CD4-positive, alpha-beta memory T cell (primary cell): ENCODE results near the gene APBA3. TPM values are rescaled to one million over a fixed set of nuclear protein-coding genes. Genes with fewer than 3 reads are reported as not detected.

Experiments
- CTCF ChIA-PET: fragments of 350-600 bp; sonication (Branson Sonifier 250); formaldehyde crosslinking; loops from one replicate; lab custom pipeline; 2021; ENCODE audit warnings: inconsistent platforms; ENCODE audit not compliant: partially characterized antibody; lab: Charles Lee
- POLR2A ChIA-PET: fragments of 350-600 bp; sonication (Branson Sonifier 250); formaldehyde crosslinking; loops from one replicate; lab custom pipeline; 2021; ENCODE audit not compliant: partially characterized antibody; lab: Charles Lee
- DNase-seq, 5 donors: peaks; one replicate each; pipeline versions ENCODE4 v3.0.0 to v3.0.0-alpha.2; 2020 to 2022; ENCODE audit warnings: mixed read lengths in 1 of 5
- H3K27ac ChIP-seq: one replicate; pipeline ENCODE4 v1.7.0; 2013; ENCODE audit warnings: low read depth, low read length
- H3K27me3 ChIP-seq: 2 replicates; pipeline ENCODE4 v1.7.0; 2013; ENCODE audit warnings: mild to moderate bottlenecking, low read length, moderate library complexity; ENCODE audit not compliant: insufficient read depth
- H3K36me3 ChIP-seq: 2 replicates; pipeline ENCODE4 v1.7.0; 2013; ENCODE audit warnings: mild to moderate bottlenecking, low read length, moderate library complexity; ENCODE audit not compliant: insufficient read depth
- H3K4me1 ChIP-seq: 2 replicates; pipeline ENCODE4 v1.7.0; 2013; ENCODE audit warnings: mild to moderate bottlenecking, low read length, moderate library complexity; ENCODE audit not compliant: insufficient read depth
- H3K4me3 ChIP-seq, 2 donors: one replicate each; pipeline ENCODE4 v1.7.0; 2013; ENCODE audit warnings: low read length in 2 of 2, mild to moderate bottlenecking in 1 of 2
- H3K9me3 ChIP-seq, 2 donors: one replicate each; pipeline ENCODE4 v1.7.0; 2013; ENCODE audit warnings: low read length in 2 of 2, control low read depth in 1 of 2; ENCODE audit not compliant: control insufficient read depth in 1 of 2
- H3K27ac Mint-ChIP-seq, 7 donors: one replicate each; pipeline ENCODE4 v1.8.0; 2020 to 2021; ENCODE audit warnings: mixed read lengths in 7 of 7, mild to moderate bottlenecking in 6 of 7, inconsistent platforms in 3 of 7, moderate library complexity in 3 of 7
- H3K27me3 Mint-ChIP-seq, 2 donors: one replicate each; pipeline ENCODE4 v1.8.0; 2020 to 2021; ENCODE audit warnings: mixed read lengths in 2 of 2
- H3K36me3 Mint-ChIP-seq, 2 donors: one replicate each; pipeline ENCODE4 v1.8.0; 2020 to 2021; ENCODE audit warnings: mixed read lengths in 2 of 2, inconsistent platforms in 1 of 2, mild to moderate bottlenecking in 1 of 2
- H3K4me1 Mint-ChIP-seq, 4 donors: one replicate each; pipeline ENCODE4 v1.8.0; 2020 to 2021; ENCODE audit warnings: mixed read lengths in 4 of 4, mild to moderate bottlenecking in 1 of 4
- H3K4me3 Mint-ChIP-seq, 8 donors: one replicate each; pipeline ENCODE4 v1.8.0; 2020 to 2021; ENCODE audit warnings: mixed read lengths in 8 of 8, mild to moderate bottlenecking in 7 of 8, moderate library complexity in 6 of 8, inconsistent platforms in 3 of 8
- H3K9me3 Mint-ChIP-seq, 8 donors: one replicate each; pipeline ENCODE4 v1.8.0; 2020 to 2021; ENCODE audit warnings: mixed read lengths in 8 of 8, mild to moderate bottlenecking in 5 of 8, inconsistent platforms in 3 of 8, moderate library complexity in 1 of 8
- intact Hi-C: fragments of 100-400 bp; cut with micrococcal nuclease; formaldehyde crosslinking; loops from one replicate; pipeline ENCODE4 v1.15.1; 2023
- polyA plus RNA-seq, 2 donors: library from polyadenylated mRNA; unstranded; fragments of 300-500 nt; fragmentation: Illumina TruSeq; gene quantifications; one replicate each; pipeline ENCODE4 v1.2.3, GENCODE V29; 2021
- total RNA-seq, 2 experiments: library from RNA; stranded (reverse); gene quantifications; one replicate each; pipeline ENCODE4 v1.2.3, GENCODE V29; 2021

APBA3 gene
- total and polyA plus RNA-seq, 4 experiments from 2014 or later, result 33.1 to 86.3 (median 60.2) TPM

- H3K27me3 ChIP-seq, result no peaks in the 10 kb centered on the region
- CTCF ChIA-PET, result interaction anchor here (1.9 kb wide), 1 partner anchor 8 kb away, joined by 5 read pairs; the partner anchor contains the start of gene MRPL54
Observed at GRCh38 chr19:3771000-3771905, 9.8 kb upstream of the APBA3 start.

GRCh38 chr19:3770136-3770999, 8.9 kb upstream of the APBA3 start:
- Mint-ChIP-seq H3K4me1 (peaks cover 4 to 9% (median 7%) of the 10 kb centered on the region in 4 donors), H3K9me3 (no peaks in the 10 kb centered on the region), H3K36me3 (peaks cover 14 to 17% of the 10 kb centered on the region in 2 donors), H3K4me3 (no peak overlapping the region), H3K27me3 (no peaks in the 10 kb centered on the region), H3K27ac (peak overlapping the region in 2 of 7 donors; percentile 52 to 65)
- DNase-seq, result peak in 1 of 5 donors; percentile 36
- Histone ChIP-seq H3K4me1 (no peaks in the 10 kb centered on the region), H3K27ac (no peak overlapping the region), H3K27me3 (no peaks in the 10 kb centered on the region), H3K4me3 (no peak overlapping the region), H3K9me3 (no peaks in the 10 kb centered on the region), H3K36me3 (peaks cover 14% of the 10 kb centered on the region)
- intact Hi-C loops, result no loop called here
- POLR2A ChIA-PET, result interaction anchor here (0.8 to 1.9 kb wide), 2 partner anchors 8 to 9 kb away, joined by 3 to 5 read pairs; partner anchors contain the start of genes APBA3 and MRPL54
- CTCF ChIA-PET, result interaction anchor here (1.9 kb wide), 1 partner anchor 8 kb away, joined by 5 read pairs; the partner anchor contains the start of gene MRPL54

More at GRCh38 chr19:3771000-3771905, 9.8 kb upstream of the APBA3 start:
- peak overlapping the region in 1 of 7 donors; percentile 49 for H3K27ac Mint-ChIP-seq
- no peaks in the 10 kb centered on the region for H3K9me3 ChIP-seq
- peaks cover 14% of the 10 kb centered on the region for H3K36me3 ChIP-seq
- no peak overlapping the region for H3K4me3 ChIP-seq
- DNase-seq, result peak in 1 of 5 donors; percentile 29
- intact Hi-C loops, result no loop called here
- peaks cover 13 to 14% of the 10 kb centered on the region in 2 donors for H3K36me3 Mint-ChIP-seq
- H3K4me1 Mint-ChIP-seq, result peaks cover 4 to 7% (median 6%) of the 10 kb centered on the region in 4 donors
- no peaks in the 10 kb centered on the region for H3K4me1 ChIP-seq
- POLR2A ChIA-PET, result interaction anchor here (0.8 to 1.9 kb wide), 2 partner anchors 8 to 10 kb away, joined by 3 to 5 read pairs; partner anchors contain the start of genes APBA3 and MRPL54
- no peaks in the 10 kb centered on the region for H3K9me3 Mint-ChIP-seq
- no peaks in the 10 kb centered on the region for H3K27me3 Mint-ChIP-seq
- H3K27ac ChIP-seq, result no peak overlapping the region
- H3K4me3 Mint-ChIP-seq, result no peak overlapping the region

- H3K9me3 ChIP-seq, result no peaks in the 10 kb centered on the region
- no peaks in the 10 kb centered on the region for H3K27me3 Mint-ChIP-seq
- ChIA-PET POLR2A (no interaction called here), CTCF (interaction anchor here (1.2 kb wide), 1 partner anchor 52 kb away, joined by 3 read pairs; no protein-coding TSS in a partner anchor)
- H3K27me3 ChIP-seq, result no peaks in the 10 kb centered on the region
- no peak overlapping the region for H3K4me3 ChIP-seq
- peaks cover 19% of the 10 kb centered on the region for H3K36me3 ChIP-seq
- DNase-seq, result peak in 1 of 5 donors; percentile 30
- H3K4me1 Mint-ChIP-seq, result peaks cover 4 to 9% (median 7%) of the 10 kb centered on the region in 4 donors
- H3K27ac Mint-ChIP-seq, result no peak overlapping the region
- H3K4me3 Mint-ChIP-seq, result no peak overlapping the region
- intact Hi-C loops, result no loop called here
- no peaks in the 10 kb centered on the region for H3K4me1 ChIP-seq
- H3K27ac ChIP-seq, result no peak overlapping the region
- H3K36me3 Mint-ChIP-seq, result peaks cover 14 to 17% of the 10 kb centered on the region in 2 donors
- H3K9me3 Mint-ChIP-seq, result no peaks in the 10 kb centered on the region
Observed at GRCh38 chr19:3769494-3769893, 8.0 kb upstream of the APBA3 start.

- no peak overlapping the region for H3K4me3 ChIP-seq
- peaks cover 19% of the 10 kb centered on the region for H3K36me3 ChIP-seq
- intact Hi-C loops, result no loop called here
- peak in 1 of 5 donors; percentile 7 for DNase-seq
- peak overlapping the region in 1 of 7 donors; percentile 24 for H3K27ac Mint-ChIP-seq
- no peaks in the 10 kb centered on the region for H3K27me3 ChIP-seq
- H3K9me3 ChIP-seq, result no peaks in the 10 kb centered on the region
- no peaks in the 10 kb centered on the region for H3K4me1 ChIP-seq
- H3K4me1 Mint-ChIP-seq, result peaks cover 2 to 9% (median 7%) of the 10 kb centered on the region in 4 donors
- no peaks in the 10 kb centered on the region for H3K9me3 Mint-ChIP-seq
- ChIA-PET CTCF (interaction anchor here (1.2 kb wide), 1 partner anchor 53 kb away, joined by 3 read pairs; no protein-coding TSS in a partner anchor), POLR2A (no interaction called here)
- H3K4me3 Mint-ChIP-seq, result peak overlapping the region in 1 of 8 donors; percentile 25
- H3K27me3 Mint-ChIP-seq, result no peaks in the 10 kb centered on the region
- peaks cover 14 to 17% of the 10 kb centered on the region in 2 donors for H3K36me3 Mint-ChIP-seq
- H3K27ac ChIP-seq, result no peak overlapping the region
Observed at GRCh38 chr19:3768748-3769099, 7.2 kb upstream of the APBA3 start.

- no peaks in the 10 kb centered on the region for H3K27me3 Mint-ChIP-seq
- peak overlapping the region in 1 of 7 donors; percentile 29 for H3K27ac Mint-ChIP-seq
- peaks cover 2 to 12% (median 9%) of the 10 kb centered on the region in 4 donors for H3K4me1 Mint-ChIP-seq
Observed at GRCh38 chr19:3768015-3768747, 6.7 kb upstream of the APBA3 start.

GRCh38 chr19:3767050-3767449, 5.6 kb upstream of the APBA3 start:
- peaks cover 0 to 3% (median 0%) of the 10 kb centered on the region in 8 donors for H3K9me3 Mint-ChIP-seq
- Histone ChIP-seq H3K36me3 (peaks cover 19% of the 10 kb centered on the region), H3K9me3 (no peaks in the 10 kb centered on the region), H3K4me1 (peaks cover 6% of the 10 kb centered on the region), H3K4me3 (no peak overlapping the region), H3K27ac (no peak overlapping the region), H3K27me3 (no peaks in the 10 kb centered on the region)
- ChIA-PET POLR2A (interaction anchor here (1.7 kb wide), 1 partner anchor 22 kb away, joined by 3 read pairs; no protein-coding TSS in a partner anchor), CTCF (interaction anchor here (0.9 kb wide), 1 partner anchor 21 kb away, joined by 3 read pairs; no protein-coding TSS in a partner anchor)
- peaks cover 0 to 2% of the 10 kb centered on the region in 2 donors for H3K27me3 Mint-ChIP-seq
- intact Hi-C loops, result no loop called here
- peaks cover 14 to 27% of the 10 kb centered on the region in 2 donors for H3K36me3 Mint-ChIP-seq
- H3K4me1 Mint-ChIP-seq, result peaks cover 9 to 21% (median 17%) of the 10 kb centered on the region in 4 donors
- H3K4me3 Mint-ChIP-seq, result peak overlapping the region in 1 of 8 donors; percentile 35
- DNase-seq, result peak in 1 of 5 donors; percentile 38
- peak overlapping the region in 1 of 7 donors; percentile 76 for H3K27ac Mint-ChIP-seq

More at GRCh38 chr19:3768015-3768747, 6.7 kb upstream of the APBA3 start:
- H3K9me3 ChIP-seq, result no peaks in the 10 kb centered on the region
- intact Hi-C loops, result no loop called here
- Mint-ChIP-seq H3K4me3 (no peak overlapping the region), H3K36me3 (peaks cover 14 to 19% of the 10 kb centered on the region in 2 donors), H3K9me3 (no peaks in the 10 kb centered on the region)
- H3K27ac ChIP-seq, result no peak overlapping the region
- no peak overlapping the region for H3K4me3 ChIP-seq
- H3K27me3 ChIP-seq, result no peaks in the 10 kb centered on the region
- CTCF ChIA-PET, result interaction anchor here (0.9 kb wide), 1 partner anchor 20 kb away, joined by 3 read pairs; no protein-coding TSS in a partner anchor
- H3K36me3 ChIP-seq, result peaks cover 19% of the 10 kb centered on the region
- peak in 1 of 5 donors; percentile 35 for DNase-seq
- POLR2A ChIA-PET, result no interaction called here
- peaks cover 3% of the 10 kb centered on the region for H3K4me1 ChIP-seq
